GM19351 (cell line): ENCODE data around the gene NRG3.
"Not testable (repeated sequence)": the region's sequence is repeated elsewhere in the genome, so short reads cannot be mapped to it uniquely, and the experiment has no call there.

Experiments
- ATAC-seq: cut with Tn5 transposase; IDR thresholded peaks from one replicate; pipeline ENCODE4 v1.9.1; 2021; ENCODE audit warnings: mild to moderate bottlenecking, moderate library complexity; ENCODE audit not compliant: unreplicated experiment

The NRG3 gene

DNA sequence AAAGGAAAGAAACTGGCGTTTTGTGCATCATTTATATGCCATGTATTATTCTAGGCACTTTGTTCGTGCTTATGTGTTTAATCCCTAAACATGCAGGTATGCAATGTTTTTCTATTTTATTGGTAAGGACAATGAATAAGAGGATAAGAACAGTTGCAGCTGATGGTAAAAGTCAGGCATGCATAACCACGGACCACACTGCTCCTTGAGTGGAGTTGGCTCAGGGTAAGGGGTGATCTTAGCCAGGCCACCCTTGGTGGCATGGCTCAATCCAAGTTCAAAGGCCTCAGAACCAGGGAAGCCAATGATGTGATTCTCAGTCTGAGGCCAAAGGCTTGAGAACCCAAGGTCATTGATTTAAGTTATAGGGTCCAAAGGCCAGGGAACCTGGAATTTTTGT, 1068.1 kb downstream of the NRG3 start:
- ATAC-seq, result no peak

- no peak for ATAC-seq
These were observed 1075.0 kb downstream of the NRG3 start for GRCh38 chr10:82949816-82950575.

- ATAC-seq, result no peak
These were observed 1078.3 kb downstream of the NRG3 start for GRCh38 chr10:82953331-82953730.

GRCh38 chr10:82953909-82954308, 1078.9 kb downstream of the NRG3 start:
- ATAC-seq, result no peak

DNA sequence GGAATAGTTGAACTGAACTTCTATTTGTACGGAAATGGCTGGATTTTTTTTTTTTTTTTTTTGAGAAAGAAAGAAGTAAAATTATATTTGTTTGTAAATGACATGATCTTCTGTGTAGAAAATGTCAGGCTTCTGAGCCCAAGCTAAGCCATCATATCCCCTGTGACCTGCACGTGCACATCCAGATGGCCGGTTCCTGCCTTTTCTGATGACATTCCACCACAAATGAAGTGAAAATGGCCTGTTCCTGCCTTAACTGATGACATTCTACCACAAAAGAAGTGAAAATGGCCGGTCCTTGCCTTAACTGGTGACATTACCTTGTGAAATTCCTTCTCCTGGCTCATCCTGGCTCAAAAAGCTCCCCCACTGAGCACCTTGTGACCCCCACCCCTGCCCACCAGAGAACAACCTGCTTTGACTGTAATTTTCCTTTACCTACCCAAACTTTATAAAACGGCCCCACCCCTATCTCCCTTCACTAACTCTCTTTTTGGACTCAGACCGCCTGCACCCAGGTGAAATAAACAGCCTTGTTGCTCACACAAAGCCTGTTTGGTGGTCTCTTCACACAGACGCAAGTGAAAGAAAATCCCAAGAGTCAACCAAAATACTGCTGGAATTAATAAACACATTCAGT, 1085.5 kb downstream of the NRG3 start:
- not testable (repeated sequence) for ATAC-seq

- ATAC-seq, result no peak
These were observed 1086.9 kb downstream of the NRG3 start for GRCh38 chr10:82961864-82962263.

GRCh38 chr10:82966130-82966529, 1091.1 kb downstream of the NRG3 start:
- no peak for ATAC-seq

- no peak for ATAC-seq
These were observed 1093.5 kb downstream of the NRG3 start for GRCh38 chr10:82968533-82968932.

DNA sequence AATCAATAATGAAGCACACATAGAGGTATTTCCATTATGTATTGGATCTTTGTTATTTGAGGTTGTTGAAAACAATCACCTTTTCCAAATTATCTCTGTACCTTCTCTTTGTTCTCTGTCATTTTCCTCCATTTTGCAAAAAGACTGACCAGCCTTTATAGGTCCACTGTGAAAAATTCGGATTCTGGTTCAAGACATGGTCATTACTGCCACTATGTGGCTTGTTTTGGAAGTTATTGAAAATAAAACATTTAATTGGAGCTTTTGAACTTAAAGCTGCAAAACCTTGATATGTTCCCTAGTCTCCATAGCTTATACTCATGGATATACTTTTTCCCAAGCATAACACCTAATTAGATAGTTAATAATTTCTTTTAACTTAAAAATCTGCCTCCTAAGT, 1094.4 kb downstream of the NRG3 start:
- ATAC-seq, result no peak

DNA sequence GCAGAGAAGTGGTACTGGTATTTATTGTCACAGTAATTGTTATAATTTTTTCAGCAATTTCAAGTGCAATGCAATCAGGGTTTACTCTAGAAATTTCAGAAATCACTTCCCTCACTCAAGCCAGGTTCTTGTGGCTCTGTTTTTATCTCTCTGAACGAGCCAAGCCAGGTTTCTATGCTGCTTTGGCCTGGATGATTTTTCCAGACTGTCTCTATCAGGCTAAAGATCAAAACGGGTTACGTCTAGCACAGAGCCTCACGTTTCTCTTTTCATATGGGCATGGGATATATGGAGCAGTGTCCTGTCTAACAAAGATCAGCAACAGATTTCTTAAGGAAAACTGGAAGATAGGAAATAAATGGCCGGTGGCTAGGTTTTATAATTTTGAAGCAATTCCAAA, 1105.3 kb downstream of the NRG3 start:
- no peak for ATAC-seq

- no peak for ATAC-seq
These were observed 1106.2 kb downstream of the NRG3 start for GRCh38 chr10:82981137-82981723.

GRCh38 chr10:82982110-82982608, 1107.2 kb downstream of the NRG3 start:
- no peak for ATAC-seq

DNA sequence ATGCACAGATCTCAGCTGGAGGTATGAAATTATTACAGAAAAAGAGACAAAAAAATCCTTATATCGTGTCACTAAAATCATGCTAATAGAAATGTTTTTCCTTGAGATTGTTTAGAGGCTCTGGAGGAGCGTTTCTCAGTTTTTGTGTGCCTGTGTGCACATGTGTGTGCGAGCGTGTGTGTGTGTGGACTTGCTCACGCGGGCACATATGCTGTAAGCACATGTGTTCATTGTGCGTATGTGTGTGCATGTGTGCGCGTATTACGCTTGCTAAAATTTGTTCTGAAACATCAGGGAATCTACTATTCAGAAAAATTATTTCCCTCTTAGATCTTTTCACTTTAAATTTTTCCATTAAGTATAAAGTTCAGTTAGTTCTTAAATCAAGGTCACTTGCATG, 1111.2 kb downstream of the NRG3 start:
- ATAC-seq, result no peak

DNA sequence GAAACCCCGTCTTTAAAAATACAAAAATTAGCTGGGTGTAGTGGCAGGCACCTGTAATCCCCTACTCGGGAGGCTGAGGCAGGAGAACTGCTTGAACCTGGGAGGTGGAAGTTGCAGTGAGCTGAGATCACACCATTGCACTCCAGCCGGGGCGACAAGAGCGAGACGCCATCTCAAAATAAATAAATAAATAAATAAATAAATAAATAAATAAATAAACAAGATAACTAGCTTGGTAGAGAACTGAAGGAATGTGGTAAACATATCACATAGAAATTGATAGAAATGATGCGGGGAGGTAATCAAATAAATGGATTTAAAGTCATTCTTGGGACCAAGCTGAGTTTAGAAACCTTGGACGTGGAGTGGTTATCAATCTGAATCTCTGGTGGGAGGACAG, 1131.5 kb downstream of the NRG3 start:
- not testable (repeated sequence) for ATAC-seq

DNA sequence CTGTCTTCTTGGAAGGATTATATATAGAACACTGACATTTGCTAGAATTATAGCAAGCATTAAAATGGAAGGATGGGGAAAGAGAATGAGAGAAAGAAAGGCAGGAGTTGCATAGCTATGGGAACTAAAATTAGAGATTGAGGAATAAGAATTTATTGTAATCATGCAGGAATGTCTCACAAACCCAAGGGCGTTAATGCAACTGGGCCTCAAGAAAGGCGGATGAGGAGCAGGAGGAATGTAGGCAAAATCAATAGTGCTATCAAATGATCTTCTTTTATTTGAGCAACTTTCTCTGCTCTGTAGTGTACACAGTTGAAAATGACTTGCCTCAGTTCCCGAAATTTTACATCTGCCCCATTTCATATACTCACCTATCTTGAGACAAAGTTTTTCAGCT, 1132.5 kb downstream of the NRG3 start:
- no peak for ATAC-seq

DNA sequence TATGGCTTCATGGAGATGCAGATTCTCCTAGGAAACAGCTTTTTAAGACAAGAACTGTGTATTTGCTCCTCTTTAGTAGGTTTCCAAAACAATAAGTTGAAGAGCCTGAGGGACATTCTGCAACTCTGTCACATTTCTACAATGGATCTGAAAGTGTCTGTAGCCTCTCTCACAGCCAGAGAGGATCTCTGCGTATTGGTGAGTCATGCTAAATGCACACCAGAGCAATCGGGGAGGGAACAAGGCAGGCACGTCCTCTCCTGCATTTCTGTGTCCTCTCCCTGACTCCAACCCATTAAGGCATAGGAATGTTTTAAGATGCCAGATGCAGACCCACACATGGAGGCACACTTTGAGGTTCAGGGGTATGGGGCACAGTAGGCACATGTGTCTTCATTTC, 1137.9 kb downstream of the NRG3 start:
- ATAC-seq, result no peak

DNA sequence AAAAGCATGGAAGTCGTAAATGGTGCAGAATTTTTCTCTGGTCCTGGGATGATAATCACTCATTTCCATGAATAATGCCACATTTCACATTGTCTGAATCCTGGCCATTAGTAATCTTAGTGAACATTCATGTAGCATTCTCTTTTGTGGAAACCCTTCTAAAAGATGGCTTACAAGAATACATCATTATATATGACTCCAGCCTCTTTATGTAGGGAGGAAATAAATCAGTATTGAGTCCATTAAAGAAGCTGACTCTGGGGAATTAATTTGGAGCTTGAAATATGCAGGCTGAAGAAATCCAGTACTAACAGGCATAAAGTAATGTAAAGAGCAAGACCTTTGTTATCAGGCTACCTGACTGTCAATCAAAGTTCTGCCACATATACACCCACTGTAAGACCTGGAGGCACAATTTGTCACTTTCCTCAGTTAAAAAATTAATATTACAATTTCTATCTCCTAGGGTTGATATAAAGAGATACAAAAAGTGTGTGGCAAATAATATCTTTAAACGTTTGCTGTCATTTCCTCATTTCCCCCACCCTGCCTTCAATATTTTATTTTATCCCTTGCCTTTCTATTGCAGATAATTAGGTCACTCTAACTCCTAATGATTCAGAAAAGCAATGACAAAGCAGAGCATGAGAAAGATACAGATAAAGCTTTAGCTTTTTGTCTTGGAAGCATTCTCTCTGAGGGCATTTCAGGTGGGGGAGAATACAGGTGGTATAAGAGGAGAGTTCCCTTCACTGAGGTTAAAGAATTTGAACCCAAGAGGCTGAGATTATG, 1142.3 kb downstream of the NRG3 start:
- ATAC-seq, result no peak

- ATAC-seq, result no peak
These were observed 1148.7 kb downstream of the NRG3 start for GRCh38 chr10:83023662-83024061.
